SW 1271 (cell line): Measurements from ENCODE around the gene CHST1.

Experiments
- DNase-seq, 2 experiments: peaks; one replicate each; lab custom pipeline; 2025; lab: John Stamatoyannopoulos, UW

The CHST1 gene

DNA sequence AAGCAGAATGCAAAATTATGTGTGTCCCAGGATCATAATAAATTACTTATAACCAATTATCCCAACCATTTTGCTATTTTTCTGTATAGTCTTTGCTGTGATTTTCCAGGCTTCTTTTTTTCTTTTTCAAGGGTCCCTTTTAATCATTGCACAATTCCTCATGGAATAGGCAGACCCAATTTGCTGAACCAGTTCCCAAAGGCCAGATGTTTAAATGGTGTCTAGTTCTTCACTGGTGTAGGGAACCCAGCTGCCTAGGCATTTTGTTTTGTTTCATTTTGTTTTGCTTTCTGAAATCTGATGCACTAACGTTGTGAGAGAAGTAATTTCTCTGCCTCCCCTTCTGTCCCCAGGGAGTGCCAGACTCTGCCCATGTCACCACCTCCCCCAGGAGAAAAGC is 60.4 kb downstream of the CHST1 start:
- DNase-seq, result no peak

- no peak for DNase-seq
Measured at GRCh38 chr11:45603946-45604682, 61.3 kb downstream of the CHST1 start.

- no peak for DNase-seq
Measured at GRCh38 chr11:45599161-45599943, 66.1 kb downstream of the CHST1 start.
